ENCODE results near the gene RAC3.

The RAC3 gene

DNA sequence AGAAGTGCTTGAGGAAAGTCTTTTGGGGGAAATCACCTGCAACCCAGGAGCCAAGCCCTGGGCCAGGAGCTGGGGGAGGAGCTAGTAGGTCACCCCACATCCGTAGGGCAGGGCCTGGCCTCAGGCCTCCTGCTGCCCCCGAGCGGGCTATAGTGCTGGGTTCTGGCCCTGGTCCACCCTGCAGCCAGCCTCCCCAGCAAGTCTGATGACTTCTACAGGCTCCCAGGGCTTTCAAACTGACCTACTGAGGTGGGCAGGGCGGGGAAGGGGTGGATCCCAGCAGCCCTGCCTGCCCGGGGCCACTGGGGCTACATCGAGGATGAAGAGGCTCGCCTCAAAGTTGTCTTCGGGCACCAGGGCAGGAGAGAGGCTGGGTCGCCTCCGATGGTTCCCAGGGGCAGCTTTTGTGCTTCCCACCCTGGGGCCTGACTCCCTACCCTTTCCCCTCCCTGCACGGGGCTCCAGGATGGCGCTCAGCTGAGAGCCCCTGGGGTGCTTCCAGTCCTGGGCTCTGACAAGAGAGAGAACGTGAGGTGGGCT is 13.8 kb upstream of the RAC3 start:
- no peak overlapping the region for H3K4me3 ChIP-seq
- TF ChIP-seq CTCF (IDR thresholded peaks at IDR 0.05): no peak
- no peak overlapping the region for H3K27ac ChIP-seq
- no peak for DNase-seq (ENCODE audit: low spot score)

DNA sequence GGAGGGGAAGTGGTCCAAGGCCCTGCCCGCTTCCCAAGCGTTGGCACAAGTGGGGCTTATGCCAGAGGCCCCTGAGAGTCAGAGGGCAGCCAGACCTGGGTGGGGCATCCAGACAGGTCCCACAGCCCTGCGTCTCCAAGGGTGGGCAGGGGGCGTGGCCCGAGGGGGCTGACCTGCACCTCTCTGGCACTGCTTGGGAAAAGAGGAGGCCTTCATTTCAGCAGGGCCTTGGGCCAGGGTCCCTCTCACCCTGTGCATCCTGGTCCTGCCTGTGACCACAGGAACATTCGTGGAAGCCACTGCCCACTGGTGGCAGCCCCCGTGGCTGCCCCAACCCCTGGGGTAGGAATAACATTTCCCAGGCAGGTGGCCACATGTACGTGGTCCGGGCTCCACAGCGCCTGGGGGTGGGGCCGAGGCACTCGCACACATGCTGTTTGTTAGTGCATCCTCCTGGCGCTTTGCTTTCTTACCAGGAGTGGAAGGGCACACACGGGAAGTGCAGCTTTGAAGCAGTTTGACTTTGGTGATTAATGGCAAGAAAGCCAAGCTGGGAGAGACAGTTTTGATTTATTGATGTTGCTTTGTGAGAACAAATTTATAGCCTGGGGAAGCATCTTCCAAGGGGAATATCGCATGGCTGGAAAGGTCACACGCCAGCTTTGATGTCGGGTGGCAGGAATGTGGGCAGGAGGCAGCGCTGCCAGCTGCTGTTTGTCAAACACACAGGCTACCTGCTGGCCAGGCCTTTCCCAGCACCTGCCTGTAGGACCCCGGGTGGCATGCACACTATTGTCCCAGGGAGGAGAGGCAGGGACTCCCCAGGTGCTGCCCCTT is 13.1 kb upstream of the RAC3 start:
- no peak for TF ChIP-seq CTCF (IDR thresholded peaks at IDR 0.05)
- H3K27ac ChIP-seq: no peak overlapping the region
- no peak for DNase-seq (ENCODE audit: low spot score)
- H3K4me3 ChIP-seq: no peak overlapping the region

GRCh38 chr17:82018989-82019689 is 12.3 kb upstream of the RAC3 start:
- DNase-seq (ENCODE audit: low spot score): no peak
- Histone ChIP-seq H3K4me3 (no peak overlapping the region), H3K27ac (no peak overlapping the region)
- TF ChIP-seq CTCF (IDR thresholded peaks at IDR 0.05): no peak

DNA sequence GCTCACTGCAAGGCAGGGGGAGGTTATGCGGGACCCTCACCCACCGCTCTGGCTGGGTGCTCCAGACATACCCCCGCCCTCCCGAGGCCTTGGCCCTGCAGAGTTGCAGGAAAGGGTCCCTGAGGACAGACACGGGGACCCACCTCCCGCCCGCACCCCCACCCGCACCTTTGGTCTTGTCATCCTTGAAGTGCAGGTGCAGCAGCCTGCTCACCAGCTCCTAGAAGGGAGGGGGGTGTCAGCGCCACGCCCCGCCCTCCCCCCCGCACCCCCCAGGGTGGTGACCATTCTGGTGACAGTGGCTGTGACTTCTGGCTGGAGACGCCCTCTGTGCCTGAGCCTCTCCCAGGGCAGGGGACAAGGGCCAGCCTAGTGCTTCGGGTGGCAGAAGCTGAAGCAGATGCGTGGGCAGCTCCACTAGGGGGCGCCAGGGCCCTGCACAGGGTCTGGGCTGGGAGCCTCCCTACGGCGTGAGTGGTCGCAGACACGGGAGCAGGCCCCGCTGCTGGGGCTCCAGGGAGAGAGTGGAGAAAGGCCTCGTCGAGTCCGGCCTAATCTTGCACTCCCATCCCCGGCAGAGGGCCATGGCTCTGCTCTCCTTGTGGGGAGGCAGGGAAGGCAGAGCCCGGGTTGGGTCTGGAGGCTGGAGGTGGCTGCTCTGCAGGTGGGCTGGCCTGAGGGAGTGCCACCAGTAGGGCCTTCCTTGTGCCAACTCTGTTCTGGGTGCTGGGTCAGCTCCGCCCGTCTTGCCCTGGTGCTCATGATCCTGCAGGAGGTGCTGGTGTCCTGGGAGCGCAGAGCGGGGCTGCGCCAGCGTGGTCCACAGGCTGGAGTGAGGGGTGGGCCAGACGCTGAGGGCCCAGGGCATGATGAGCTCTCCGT is 11.5 kb upstream of the RAC3 start:
- no peak overlapping the region for H3K4me3 ChIP-seq
- TF ChIP-seq CTCF (IDR thresholded peaks at IDR 0.05): no peak
- no peak for DNase-seq (ENCODE audit: low spot score)
- no peak overlapping the region for H3K27ac ChIP-seq

- no peak overlapping the region for H3K4me3 ChIP-seq
- no peak for DNase-seq (ENCODE audit: low spot score)
- no peak for TF ChIP-seq CTCF (IDR thresholded peaks at IDR 0.05)
- H3K27ac ChIP-seq: no peak overlapping the region
These were observed 10.8 kb upstream of the RAC3 start for GRCh38 chr17:82020572-82021106.

DNA sequence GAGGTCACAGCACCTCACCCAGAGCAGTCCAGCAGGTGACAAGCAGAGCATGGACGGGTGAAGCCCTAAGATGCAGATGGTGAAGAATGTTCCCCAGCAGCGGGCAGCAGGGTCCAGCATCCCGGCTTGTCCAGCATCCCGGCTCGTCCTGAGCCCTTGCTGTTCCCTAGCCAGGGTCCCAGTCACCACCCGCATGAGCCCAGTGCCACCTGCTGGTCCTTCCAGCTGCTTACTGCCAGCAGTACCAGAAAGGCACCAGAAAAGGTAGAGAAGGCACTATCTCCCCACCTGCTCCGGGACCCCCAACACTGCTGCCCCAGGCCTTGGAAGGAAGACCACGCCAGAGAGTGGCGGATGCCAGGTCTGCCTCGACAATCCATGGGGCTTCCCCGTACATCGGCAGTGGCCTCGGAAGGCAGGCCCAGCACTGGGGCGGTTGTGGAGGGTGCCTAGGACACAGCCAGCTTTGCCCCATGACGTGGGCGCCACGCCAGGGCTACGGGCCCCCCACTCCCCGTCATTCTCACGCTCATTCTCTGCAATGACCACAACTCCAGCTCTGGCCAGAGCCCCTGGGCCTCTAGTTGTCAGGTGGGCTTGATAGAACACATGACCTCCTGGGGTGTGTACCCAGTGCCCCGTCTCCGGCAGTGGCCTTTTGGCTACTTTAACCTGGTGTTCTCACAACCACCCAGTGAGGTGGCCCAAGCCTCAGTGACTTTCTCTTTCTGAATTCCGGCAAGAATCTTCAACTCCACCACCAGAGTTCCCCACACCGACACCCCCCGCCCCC is 10.2 kb upstream of the RAC3 start:
- TF ChIP-seq CTCF (IDR thresholded peaks at IDR 0.05): peak; percentile 38
- H3K4me3 ChIP-seq: peak overlapping the region; percentile 95
- H3K27ac ChIP-seq: no peak overlapping the region
- DNase-seq (ENCODE audit: low spot score): no peak

All from coronary artery (tissue), 2 donors.